ENCODE data around the gene IGSF8.

- TF ChIP-seq POLR2AphosphoS5 (IDR thresholded peaks at IDR 0.05; ENCODE audit: low read depth, low read length) (no peak), POLR2A (IDR thresholded peaks at IDR 0.05; ENCODE audit: low read depth, low read length) (no peak)
Observed at GRCh38 chr1:160087118-160087662, 11.2 kb downstream of the IGSF8 start.

Data from GM12892 (cell line).